Epithelial cell of esophagus (primary cell): ENCODE data around the gene SSX5.
"Not testable (repeated sequence)": the region's sequence is repeated elsewhere in the genome, so short reads cannot be mapped to it uniquely, and the experiment has no call there.

ENCODE experiments used
- DNase-seq: peaks from one replicate; pipeline ENCODE4 v3.0.0; 2010; ENCODE audit warnings: low read depth
- H3K4me3 ChIP-seq: 2 replicates; pipeline ENCODE4 v1.5.1; 2011; ENCODE audit warnings: mild to moderate bottlenecking, low read length, control low read depth
- CTCF ChIP-seq: IDR thresholded peaks from 2 replicates; pipeline ENCODE4 v1.5.1; 2011; ENCODE audit warnings: low read depth, mild to moderate bottlenecking, low read length, control low read depth, inconsistent platforms; ENCODE audit not compliant: insufficient read depth; ENCODE audit errors: missing control alignments

The SSX5 gene

GRCh38 chrX:48154796-48155195, 41.8 kb downstream of the SSX5 start:
- TF ChIP-seq CTCF, result no peak
- DNase-seq, result no peak
- no peak overlapping the region for H3K4me3 ChIP-seq

- TF ChIP-seq CTCF, result no peak
- no peak for DNase-seq
- H3K4me3 ChIP-seq, result no peak overlapping the region
These were observed 42.8 kb downstream of the SSX5 start for GRCh38 chrX:48153769-48154168.

- DNase-seq, H3K4me3 ChIP-seq: not testable (repeated sequence)
These were observed 53.9 kb downstream of the SSX5 start for GRCh38 chrX:48142697-48143096.

- not testable (repeated sequence) for DNase-seq, H3K4me3 ChIP-seq
These were observed 54.6 kb downstream of the SSX5 start for GRCh38 chrX:48141810-48142508.

- not testable (repeated sequence) for DNase-seq, H3K4me3 ChIP-seq
These were observed 57.5 kb downstream of the SSX5 start for GRCh38 chrX:48139076-48139475.
